SU-DHL-6 (cell line): ENCODE data around the gene PRM1.

Source experiments
- H2AFZ ChIP-seq: fragments of 200-600 bp; sonication (generic); 2 replicates; pipeline ENCODE4 v1.6.1; 2014; ENCODE audit warnings: low read depth, mild to moderate bottlenecking, moderate library complexity, mixed read lengths, antibody characterized with exemption, low read length; ENCODE audit not compliant: severe bottlenecking
- H3F3A ChIP-seq: fragments of 200-600 bp; shearing (Covaris generic); 2 replicates; pipeline ENCODE4 v1.6.0; 2016; ENCODE audit warnings: antibody characterized with exemption, mild to moderate bottlenecking; ENCODE audit not compliant: insufficient read depth
- H3K27ac ChIP-seq: fragments of 200-600 bp; sonication (generic); 2 replicates; pipeline ENCODE4 v1.5.1; 2016; ENCODE audit warnings: low read depth, mild to moderate bottlenecking, low read length, moderate library complexity, mixed read lengths
- H3K27me3 ChIP-seq: fragments of 200-600 bp; sonication (generic), shearing (Covaris generic); 2 replicates; pipeline ENCODE4 v1.6.0; 2014; ENCODE audit warnings: mild to moderate bottlenecking, low read length
- H3K36me3 ChIP-seq: fragments of 200-600 bp; sonication (generic); 2 replicates; pipeline ENCODE4 v1.6.1; 2014; ENCODE audit warnings: mild to moderate bottlenecking, low read length, mixed read lengths
- H3K4me2 ChIP-seq: fragments of 300-600, 200-600 bp; shearing (Covaris generic), sonication (generic); 2 replicates; pipeline ENCODE4 v1.6.0; 2014; ENCODE audit warnings: low read length, low read depth, mild to moderate bottlenecking; ENCODE audit not compliant: poor library complexity, severe bottlenecking
- H3K4me3 ChIP-seq: fragments of 200-600 bp; sonication (generic); 2 replicates; pipeline ENCODE4 v1.5.1; 2014; ENCODE audit warnings: antibody characterized with exemption, low read length, mild to moderate bottlenecking, mixed read lengths; ENCODE audit not compliant: insufficient read depth, poor library complexity, severe bottlenecking
- H3K79me2 ChIP-seq: fragments of 200-600 bp; sonication (generic); 2 replicates; pipeline ENCODE4 v1.6.1; 2014; ENCODE audit warnings: mild to moderate bottlenecking, low read length, moderate library complexity; ENCODE audit not compliant: insufficient read depth
- H3K9ac ChIP-seq: fragments of 200-600 bp; sonication (generic); 2 replicates; pipeline ENCODE4 v1.7.0; 2014; ENCODE audit warnings: mild to moderate bottlenecking, low read length
- H3K9me2 ChIP-seq: fragments of 200-600 bp; sonication (generic); replicated peaks from 2 replicates; pipeline ENCODE4 v1.6.1; 2014; ENCODE audit warnings: low read length; ENCODE audit not compliant: insufficient read depth
- H3K9me3 ChIP-seq: fragments of 200-600 bp; sonication (generic); 2 replicates; pipeline ENCODE4 v1.6.1; 2014; ENCODE audit warnings: low read length, mixed read lengths; ENCODE audit not compliant: insufficient read depth
- H4K20me1 ChIP-seq: fragments of 200-600 bp; sonication (generic); 2 replicates; pipeline ENCODE4 v1.6.1; 2014; ENCODE audit warnings: low read depth, mild to moderate bottlenecking, antibody characterized with exemption, low read length, moderate library complexity, mixed read lengths
- CTCF ChIP-seq: fragments of 200-600 bp; sonication (generic); IDR thresholded peaks from one replicate; pipeline ENCODE4 v1.5.1; 2017; ENCODE audit warnings: antibody characterized with exemption, mild to moderate bottlenecking, low read length, moderate library complexity; ENCODE audit not compliant: insufficient read depth, poor library complexity, severe bottlenecking
- EZH2phosphoT487 ChIP-seq: fragments of 200-600 bp; sonication (generic), shearing (Covaris generic); conservative IDR thresholded peaks from 2 replicates; pipeline ENCODE4 v1.6.1; 2018; ENCODE audit warnings: mild to moderate bottlenecking, antibody characterized with exemption, low read length, moderate library complexity, mixed read lengths

Gene PRM1

DNA sequence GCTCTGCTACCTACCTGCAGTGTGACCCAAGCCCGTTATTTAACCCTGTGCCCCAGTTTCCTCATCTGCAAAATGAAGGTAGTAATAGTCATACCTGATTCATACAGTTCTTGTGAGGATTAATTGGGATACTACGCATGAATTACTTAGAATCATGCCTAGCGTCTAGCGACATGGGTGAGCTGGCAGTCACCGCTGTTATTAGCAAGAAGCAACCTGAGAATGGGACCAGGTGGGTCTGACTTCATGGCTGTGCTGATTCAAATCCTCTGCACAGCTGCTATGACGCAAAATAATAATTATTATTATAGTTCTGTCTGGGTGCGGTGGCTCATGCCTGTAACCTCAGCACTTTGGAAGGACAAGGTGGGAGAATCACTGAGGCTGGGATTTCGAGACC is 33.0 kb downstream of the PRM1 start:
- TF ChIP-seq EZH2phosphoT487 = no peak
- no peak for TF ChIP-seq CTCF
- Histone ChIP-seq H3K9me2 (no peaks in the 10 kb centered on the region), H3K27ac (no peak overlapping the region), H3K4me2 (no peak overlapping the region), H3K79me2 (no peaks in the 10 kb centered on the region), H3F3A (no peaks in the 10 kb centered on the region), H3K27me3 (no peaks in the 10 kb centered on the region), H3K4me3 (no peak overlapping the region), H3K9me3 (no peaks in the 10 kb centered on the region), H3K36me3 (no peaks in the 10 kb centered on the region), H4K20me1 (no peaks in the 10 kb centered on the region), H2AFZ (no peak overlapping the region), H3K9ac (no peak overlapping the region)

DNA sequence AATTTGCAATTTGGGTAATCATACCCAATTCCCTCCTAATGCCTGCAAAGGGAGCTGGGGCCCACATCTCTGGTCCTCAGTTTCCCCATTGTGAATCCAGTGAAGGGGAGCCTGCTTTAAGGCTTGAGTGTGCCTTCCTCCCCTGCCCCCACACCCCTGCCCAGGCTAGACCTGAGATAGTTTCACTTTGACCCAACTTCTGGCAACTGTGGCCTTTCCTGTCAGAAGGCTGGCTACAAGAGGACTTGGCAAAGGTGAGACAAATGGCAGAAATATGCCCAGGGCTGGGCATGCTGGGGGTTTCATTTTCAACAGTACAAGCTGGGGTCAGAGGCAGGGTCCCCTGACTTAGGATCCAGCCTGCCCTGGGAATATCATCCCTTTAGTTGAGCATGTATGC is 35.1 kb downstream of the PRM1 start:
- no peaks in the 10 kb centered on the region for H4K20me1 ChIP-seq
- no peak for TF ChIP-seq EZH2phosphoT487
- TF ChIP-seq CTCF = no peak
- no peak overlapping the region for H2AFZ ChIP-seq
- H3F3A ChIP-seq = no peaks in the 10 kb centered on the region
- H3K79me2 ChIP-seq = no peaks in the 10 kb centered on the region
- no peak overlapping the region for H3K9ac ChIP-seq
- H3K27ac ChIP-seq = no peak overlapping the region
- H3K36me3 ChIP-seq = no peaks in the 10 kb centered on the region
- no peak overlapping the region for H3K4me2 ChIP-seq
- H3K9me3 ChIP-seq = no peaks in the 10 kb centered on the region
- H3K27me3 ChIP-seq = no peaks in the 10 kb centered on the region
- H3K9me2 ChIP-seq = no peaks in the 10 kb centered on the region
- no peak overlapping the region for H3K4me3 ChIP-seq

DNA sequence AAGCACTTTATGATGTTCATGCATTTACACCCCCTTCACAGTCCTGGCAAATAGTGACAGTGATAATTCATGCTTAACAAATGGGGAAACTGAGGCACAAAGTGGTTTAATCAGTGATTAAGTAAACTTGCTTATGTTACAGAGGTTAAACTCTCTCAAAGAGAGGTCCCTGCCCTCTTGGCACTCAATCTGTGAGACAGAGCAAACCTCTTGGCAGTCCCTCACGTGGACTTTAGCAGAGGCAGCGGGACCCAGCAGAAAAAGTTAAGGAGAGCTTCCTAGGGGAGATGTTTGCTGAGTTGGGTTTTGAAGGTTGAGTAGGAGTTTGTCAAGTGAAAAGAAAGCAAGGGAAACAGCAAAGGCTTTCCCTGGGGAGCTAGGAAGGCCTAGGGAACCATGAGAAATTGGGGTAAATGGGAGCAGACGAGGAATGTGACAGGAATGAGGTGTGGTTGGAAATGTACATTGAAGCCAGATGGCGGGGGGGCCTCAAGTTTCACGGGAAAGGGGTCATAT is 35.9 kb downstream of the PRM1 start:
- Histone ChIP-seq H2AFZ (no peak overlapping the region), H3K9me2 (no peaks in the 10 kb centered on the region), H3K79me2 (no peaks in the 10 kb centered on the region), H4K20me1 (no peaks in the 10 kb centered on the region), H3K27me3 (no peaks in the 10 kb centered on the region), H3K4me2 (no peak overlapping the region), H3K36me3 (no peaks in the 10 kb centered on the region), H3K9ac (no peak overlapping the region), H3K9me3 (no peaks in the 10 kb centered on the region), H3K27ac (no peak overlapping the region), H3K4me3 (no peak overlapping the region), H3F3A (no peaks in the 10 kb centered on the region)
- no peak for TF ChIP-seq CTCF
- TF ChIP-seq EZH2phosphoT487 = no peak

- Histone ChIP-seq H4K20me1 (no peaks in the 10 kb centered on the region), H3K9ac (no peak overlapping the region), H3K79me2 (no peaks in the 10 kb centered on the region), H3K27ac (no peak overlapping the region), H3F3A (no peaks in the 10 kb centered on the region), H3K4me3 (no peak overlapping the region), H3K4me2 (no peak overlapping the region), H3K36me3 (no peaks in the 10 kb centered on the region), H3K9me2 (no peaks in the 10 kb centered on the region), H2AFZ (no peak overlapping the region), H3K9me3 (no peaks in the 10 kb centered on the region), H3K27me3 (no peaks in the 10 kb centered on the region)
- no peak for TF ChIP-seq CTCF
- no peak for TF ChIP-seq EZH2phosphoT487
Measured at GRCh38 chr16:11242658-11243057, 38.5 kb downstream of the PRM1 start.
